Measurements from ENCODE around the gene PIK3CB. TPM values are rescaled to one million over a fixed set of nuclear protein-coding genes. Genes with fewer than 3 reads are reported as not detected.

The PIK3CB gene
- 10 to 100 TPM; 43.4 to 51.5 TPM for total RNA-seq

DNA sequence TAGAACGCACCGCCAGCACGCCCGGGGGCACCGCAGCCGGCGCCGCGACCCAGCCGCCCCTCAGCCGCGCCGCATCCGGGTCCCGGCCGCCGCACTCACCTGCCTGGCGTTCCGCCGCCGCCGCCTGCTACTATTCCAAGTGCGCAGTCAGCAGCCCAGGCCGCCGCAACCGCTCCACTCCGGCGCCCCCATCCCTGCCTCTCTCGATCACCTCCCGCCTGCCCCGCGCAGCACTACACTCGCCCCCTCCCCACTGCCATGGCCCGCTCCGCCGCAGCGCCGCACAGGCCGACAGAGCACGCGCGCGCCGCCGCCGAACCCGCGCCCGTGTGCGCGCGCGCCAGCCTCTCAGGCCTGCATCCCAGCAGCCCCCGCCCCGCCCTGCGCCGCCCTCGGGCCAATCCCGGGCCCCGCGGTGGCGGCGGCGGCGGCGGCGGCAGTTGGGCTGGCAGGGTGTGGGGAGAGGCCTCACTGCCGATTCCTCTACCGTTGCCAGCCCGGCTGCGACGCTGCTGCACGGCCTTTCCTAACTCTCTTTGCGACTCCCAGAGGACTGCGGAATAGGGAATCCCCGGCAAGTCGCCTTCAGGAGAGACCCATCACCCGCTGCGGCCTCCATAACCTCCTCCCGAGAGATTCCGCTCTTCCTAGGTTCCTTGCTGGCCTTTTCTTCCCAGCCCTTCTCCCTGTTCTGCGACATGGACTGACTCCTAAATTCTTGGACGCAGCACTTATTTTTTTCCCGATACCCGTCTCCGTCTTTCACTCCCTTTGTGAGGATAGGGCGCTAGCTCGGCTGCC is at the start of gene PIK3CB:
Gene PIK3CB (minus strand): TSS at position 333 of the 801 bp plus-strand sequence. CDS start 75,585 bp downstream, outside the sequence.
- peak within 1 kb of the TSS; percentile 93 for H3K27ac ChIP-seq
- intact Hi-C loops (cut with DNase I), result loop anchor here (10.0 kb wide), 1 partner anchor 240 kb away; the partner anchor contains the start of gene CEP70
- H3K36me3 ChIP-seq, result no peaks in the 10 kb centered on the region
- peak within 1 kb of the TSS; percentile 97 for H3K4me3 ChIP-seq
- DNase-seq, result peak; percentile 93
- H3K9me3 ChIP-seq, result no peaks in the 10 kb centered on the region
- peak within 1 kb of the TSS; percentile 95 to 96 for H3K9ac ChIP-seq (ENCODE audit: low read depth in 2 of 2, low read length in 2 of 2)
- no peaks in the 10 kb centered on the region for H3K27me3 ChIP-seq
- TF ChIP-seq, protein P1, sequence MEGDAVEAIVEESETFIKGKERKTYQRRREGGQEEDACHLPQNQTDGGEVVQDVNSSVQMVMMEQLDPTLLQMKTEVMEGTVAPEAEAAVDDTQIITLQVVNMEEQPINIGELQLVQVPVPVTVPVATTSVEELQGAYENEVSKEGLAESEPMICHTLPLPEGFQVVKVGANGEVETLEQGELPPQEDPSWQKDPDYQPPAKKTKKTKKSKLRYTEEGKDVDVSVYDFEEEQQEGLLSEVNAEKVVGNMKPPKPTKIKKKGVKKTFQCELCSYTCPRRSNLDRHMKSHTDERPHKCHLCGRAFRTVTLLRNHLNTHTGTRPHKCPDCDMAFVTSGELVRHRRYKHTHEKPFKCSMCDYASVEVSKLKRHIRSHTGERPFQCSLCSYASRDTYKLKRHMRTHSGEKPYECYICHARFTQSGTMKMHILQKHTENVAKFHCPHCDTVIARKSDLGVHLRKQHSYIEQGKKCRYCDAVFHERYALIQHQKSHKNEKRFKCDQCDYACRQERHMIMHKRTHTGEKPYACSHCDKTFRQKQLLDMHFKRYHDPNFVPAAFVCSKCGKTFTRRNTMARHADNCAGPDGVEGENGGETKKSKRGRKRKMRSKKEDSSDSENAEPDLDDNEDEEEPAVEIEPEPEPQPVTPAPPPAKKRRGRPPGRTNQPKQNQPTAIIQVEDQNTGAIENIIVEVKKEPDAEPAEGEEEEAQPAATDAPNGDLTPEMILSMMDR (IDR thresholded peaks at IDR 0.05), result no peak
- H3K4me1 ChIP-seq, result no peaks in the 10 kb centered on the region

DNA sequence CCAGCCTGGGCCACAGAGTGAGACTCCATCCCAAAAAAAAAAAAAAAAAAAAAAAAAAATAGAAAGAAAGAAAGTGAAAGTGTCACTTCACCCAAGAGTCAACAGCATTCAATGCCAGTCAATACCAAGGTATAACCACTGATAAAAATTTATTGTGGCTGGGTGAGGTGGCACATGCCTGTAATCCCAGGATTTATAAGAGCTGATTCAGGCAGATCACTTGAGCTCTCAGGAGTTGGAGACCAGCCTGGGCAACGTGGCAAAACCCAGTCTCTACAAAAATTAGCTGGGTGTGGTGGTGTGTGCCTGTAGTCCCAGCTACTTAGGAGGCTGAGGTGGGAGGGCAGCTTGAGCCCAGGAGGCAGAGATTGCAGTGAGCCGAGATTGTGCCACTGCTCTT is 46.5 kb upstream of the PIK3CB start:
- peak; percentile 54 for DNase-seq
- H3K9me3 ChIP-seq, result no peaks in the 10 kb centered on the region
- no peak overlapping the region for H3K9ac ChIP-seq (ENCODE audit: low read depth in 2 of 2, low read length in 2 of 2)
- no peak overlapping the region for H3K4me3 ChIP-seq
- H3K36me3 ChIP-seq, result no peaks in the 10 kb centered on the region
- H3K4me1 ChIP-seq, result no peaks in the 10 kb centered on the region
- H3K27ac ChIP-seq, result peak overlapping the region; percentile 68
- TF ChIP-seq, protein P1 (IDR thresholded peaks at IDR 0.05), result no peak
- intact Hi-C loops (cut with DNase I), result no loop called here
- no peaks in the 10 kb centered on the region for H3K27me3 ChIP-seq

DNA sequence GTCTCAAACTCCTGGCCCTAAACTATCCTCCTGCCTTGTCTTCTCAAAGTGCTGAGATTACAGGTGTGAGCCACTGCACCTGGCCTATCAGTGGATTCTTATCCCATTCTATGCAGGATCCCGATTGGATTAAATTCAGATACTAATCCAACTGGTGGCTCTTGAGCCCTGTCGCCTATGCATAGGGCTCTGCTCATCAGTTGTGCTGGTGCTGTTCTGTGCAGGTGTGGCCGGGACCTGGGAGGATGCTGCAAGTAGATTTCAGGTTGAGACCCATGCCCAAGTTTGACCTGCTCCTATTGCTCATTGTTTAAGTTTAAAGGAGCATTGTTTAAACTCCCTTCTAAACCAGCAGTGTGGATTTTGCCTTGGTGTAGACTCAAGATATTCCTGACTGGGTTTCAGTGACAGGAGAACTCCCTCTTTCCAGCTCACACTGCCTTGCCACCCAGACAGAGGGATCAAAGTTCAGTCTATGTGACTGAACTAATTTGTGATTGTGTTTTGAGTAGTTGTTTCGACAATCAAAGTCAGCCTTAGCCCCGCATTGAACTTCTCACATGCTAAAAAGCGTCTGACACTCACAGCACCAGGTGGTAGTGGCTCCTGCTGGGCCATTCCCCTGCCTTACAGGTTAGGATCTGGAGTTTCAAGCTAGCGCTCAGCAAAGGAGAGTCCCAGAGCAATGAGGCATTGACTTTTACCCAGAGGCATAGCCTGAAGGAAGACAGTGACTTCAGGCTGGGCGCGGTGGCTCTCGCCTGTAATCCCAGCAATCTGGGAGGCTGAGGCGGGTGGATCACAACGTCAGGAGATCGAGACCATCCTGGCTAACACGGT is 45.0 kb upstream of the PIK3CB start:
- intact Hi-C loops (cut with DNase I), result no loop called here
- H3K27me3 ChIP-seq, result no peaks in the 10 kb centered on the region
- H3K9ac ChIP-seq (ENCODE audit: low read depth in 2 of 2, low read length in 2 of 2), result no peak overlapping the region
- H3K27ac ChIP-seq, result peak overlapping the region; percentile 67
- no peak overlapping the region for H3K4me3 ChIP-seq
- DNase-seq, result peak; percentile 50
- no peaks in the 10 kb centered on the region for H3K9me3 ChIP-seq
- H3K36me3 ChIP-seq, result no peaks in the 10 kb centered on the region
- no peaks in the 10 kb centered on the region for H3K4me1 ChIP-seq
- TF ChIP-seq, protein P1 (IDR thresholded peaks at IDR 0.05), result no peak

DNA sequence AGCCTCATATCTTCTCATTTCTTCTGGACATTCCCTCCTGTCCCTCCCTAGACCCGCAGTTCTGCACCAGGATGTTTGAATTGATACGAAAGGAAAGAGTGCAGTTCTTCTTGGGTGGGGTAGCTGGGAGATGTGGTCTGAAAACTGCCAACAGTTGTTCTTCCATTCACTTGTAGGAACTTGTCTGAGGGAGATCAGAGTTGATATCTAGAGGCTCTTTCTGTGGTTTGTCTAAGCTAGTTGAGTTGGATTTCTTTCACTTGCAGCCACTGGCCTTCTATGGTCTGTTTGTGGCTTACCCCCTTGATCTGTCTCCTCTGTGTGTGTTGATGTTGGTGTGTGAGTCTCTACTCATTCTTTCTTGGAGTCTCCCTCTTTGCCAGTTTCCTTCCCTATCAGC is 42.5 kb upstream of the PIK3CB start:
- H3K9me3 ChIP-seq, result no peaks in the 10 kb centered on the region
- intact Hi-C loops (cut with DNase I), result no loop called here

More for the DNA sequence above, 42.5 kb upstream of the PIK3CB start:
- Histone ChIP-seq H3K9ac (ENCODE audit: low read depth in 2 of 2, low read length in 2 of 2) (no peak overlapping the region), H3K27me3 (no peaks in the 10 kb centered on the region), H3K27ac (no peak overlapping the region), H3K36me3 (no peaks in the 10 kb centered on the region), H3K4me3 (no peak overlapping the region), H3K4me1 (no peaks in the 10 kb centered on the region)
- TF ChIP-seq, protein P1 (IDR thresholded peaks at IDR 0.05), result no peak
- no peak for DNase-seq

Measured in colonic mucosa (tissue), 4 donors.